GM19025 (cell line): ENCODE results near the gene PLAAT2.
"Not testable (repeated sequence)": the region's sequence is repeated elsewhere in the genome, so short reads cannot be mapped to it uniquely, and the experiment has no call there.

Experiments
- ATAC-seq: cut with Tn5 transposase; IDR thresholded peaks from one replicate; pipeline ENCODE4 v1.9.1; 2021; ENCODE audit warnings: mild to moderate bottlenecking, low read depth, moderate library complexity; ENCODE audit not compliant: unreplicated experiment

Gene PLAAT2

DNA sequence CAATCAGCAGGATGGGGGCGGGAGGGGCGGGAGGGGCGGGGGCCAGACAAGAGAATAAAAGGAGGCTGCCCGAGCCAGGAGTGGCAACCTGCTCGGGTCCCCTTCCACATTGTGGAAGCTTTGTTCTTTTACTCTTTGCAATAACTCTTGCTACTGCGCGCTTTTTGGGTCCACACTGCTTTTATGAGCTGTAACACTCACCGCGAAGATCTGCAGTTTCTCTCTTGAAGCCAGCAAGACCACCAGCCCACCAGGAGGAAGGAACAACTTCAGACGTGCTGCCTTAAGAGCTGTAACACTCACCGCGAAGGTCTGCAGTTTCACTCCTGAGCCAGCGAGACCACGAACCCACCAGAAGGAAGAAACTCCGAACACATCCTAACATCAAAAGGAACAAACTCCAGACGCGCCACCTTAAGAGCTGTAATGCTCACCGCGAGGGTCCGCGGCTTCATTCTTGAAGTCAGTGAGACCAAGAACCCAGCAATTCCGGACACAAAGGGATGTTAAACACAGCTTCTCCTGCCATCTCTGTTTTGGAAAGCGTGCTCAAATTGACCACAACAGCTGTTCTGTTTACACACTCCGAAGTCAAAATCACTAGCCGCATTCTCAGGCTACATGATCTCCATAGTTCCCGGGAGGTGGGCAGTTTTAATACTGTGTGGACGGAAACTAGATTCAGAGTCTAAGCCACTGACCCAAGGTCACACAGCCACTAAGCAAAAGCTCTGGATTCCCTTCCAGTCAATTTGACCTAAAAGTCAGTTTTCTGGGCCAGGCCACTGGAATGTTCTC is 11.9 kb downstream of the PLAAT2 start:
- no peak for ATAC-seq

DNA sequence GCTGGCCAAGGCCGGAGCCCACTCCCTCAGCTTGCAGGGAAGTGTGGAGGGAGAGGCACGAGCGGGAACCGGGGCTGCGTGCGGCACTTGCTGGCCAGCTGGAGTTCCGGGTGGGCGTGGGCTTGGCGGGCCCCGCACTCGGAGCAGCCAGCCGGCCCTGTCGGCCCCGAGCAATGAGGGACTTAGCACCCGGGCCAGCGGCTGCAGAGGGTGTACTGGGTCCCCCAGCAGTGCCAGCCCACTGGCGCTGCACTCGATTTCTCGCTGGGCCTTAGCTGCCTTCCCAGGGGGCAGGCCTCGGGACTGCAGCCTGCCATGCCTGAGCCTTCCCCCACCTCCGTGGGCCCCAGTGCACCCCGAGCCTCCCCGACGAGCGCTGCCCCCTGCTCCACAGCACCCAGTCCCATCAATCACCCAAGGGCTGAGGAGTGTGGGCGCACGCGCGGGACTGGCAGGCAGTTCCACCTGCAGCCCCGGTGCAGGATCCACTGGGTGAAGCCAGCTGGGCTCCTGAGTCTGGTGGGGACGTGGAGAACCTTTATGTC is 13.0 kb downstream of the PLAAT2 start:
- ATAC-seq = not testable (repeated sequence)

DNA sequence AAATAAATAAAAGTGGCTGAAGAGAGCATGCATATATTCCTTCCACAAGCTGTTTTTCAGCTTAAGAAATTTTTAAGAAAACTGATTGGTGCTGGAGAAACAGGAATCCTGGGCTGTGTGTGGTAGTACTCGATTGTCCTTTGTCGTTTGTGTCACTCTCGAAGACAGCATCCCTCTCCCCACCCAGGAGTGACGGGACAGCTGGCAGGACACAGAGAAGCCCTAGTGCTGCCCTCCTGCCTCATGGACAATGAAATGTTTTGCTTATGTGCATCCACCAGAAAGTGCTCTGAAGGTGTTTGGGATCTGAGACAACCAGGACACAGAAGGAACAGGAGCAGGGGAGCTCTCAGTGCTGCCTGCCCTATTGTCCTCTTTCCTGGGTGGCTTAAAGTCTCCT is 13.8 kb downstream of the PLAAT2 start:
- no peak for ATAC-seq

DNA sequence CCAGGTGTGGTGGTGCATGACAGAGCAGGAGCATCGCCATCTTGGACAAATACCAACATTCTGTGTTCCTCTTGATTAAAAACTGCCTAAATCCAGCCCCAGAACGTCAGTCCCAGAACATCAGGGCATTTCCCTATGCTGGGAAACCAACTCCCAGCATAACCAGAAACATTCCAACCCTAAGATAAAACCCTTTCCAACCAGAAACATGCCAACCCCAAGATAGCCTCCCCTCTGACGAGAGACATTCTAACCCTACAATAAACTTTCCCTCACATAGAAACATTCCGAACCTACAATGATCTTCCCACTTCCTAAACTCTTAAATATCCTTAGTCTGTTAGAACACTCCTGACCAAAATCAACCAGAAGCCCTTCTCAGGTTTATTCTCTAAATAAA is 15.0 kb downstream of the PLAAT2 start:
- no peak for ATAC-seq

DNA sequence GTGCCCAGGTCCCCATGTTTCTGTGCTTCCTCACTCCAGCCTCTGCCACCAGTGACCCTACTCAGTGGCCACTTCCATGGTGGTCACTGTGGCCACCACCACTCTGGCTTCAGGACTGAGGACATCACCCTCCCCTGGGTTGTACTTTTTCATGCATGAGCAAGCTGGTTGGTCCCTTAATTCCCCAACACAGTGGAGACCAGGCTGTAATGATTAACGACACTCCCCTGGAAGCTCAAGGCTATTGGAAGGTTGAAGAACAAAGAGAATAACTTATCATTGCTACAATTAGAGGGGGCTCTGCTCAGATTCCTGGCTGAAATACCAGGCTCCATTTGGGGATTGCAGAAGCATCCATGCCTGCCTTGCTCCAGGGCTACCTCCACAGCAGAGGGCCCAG is 16.1 kb downstream of the PLAAT2 start:
- no peak for ATAC-seq

DNA sequence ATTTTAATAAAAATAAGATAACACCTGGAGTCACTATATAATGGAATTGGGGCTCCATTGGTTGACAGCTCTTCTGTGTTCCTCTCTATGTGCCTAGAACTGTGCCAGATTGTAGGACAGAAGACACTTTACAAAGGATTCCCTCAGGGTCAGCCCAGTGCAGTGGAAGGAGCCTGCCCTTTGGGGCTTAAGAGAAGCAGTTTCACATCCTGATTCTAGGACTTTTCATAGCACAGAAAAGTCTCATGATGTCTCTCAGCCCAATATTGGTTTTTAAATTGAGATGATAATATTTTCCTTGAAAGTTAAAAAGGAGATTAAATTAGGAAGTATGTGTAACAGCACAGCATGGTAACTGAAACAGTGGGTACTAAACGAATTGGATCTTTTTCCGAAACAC is 19.5 kb downstream of the PLAAT2 start:
- no peak for ATAC-seq

DNA sequence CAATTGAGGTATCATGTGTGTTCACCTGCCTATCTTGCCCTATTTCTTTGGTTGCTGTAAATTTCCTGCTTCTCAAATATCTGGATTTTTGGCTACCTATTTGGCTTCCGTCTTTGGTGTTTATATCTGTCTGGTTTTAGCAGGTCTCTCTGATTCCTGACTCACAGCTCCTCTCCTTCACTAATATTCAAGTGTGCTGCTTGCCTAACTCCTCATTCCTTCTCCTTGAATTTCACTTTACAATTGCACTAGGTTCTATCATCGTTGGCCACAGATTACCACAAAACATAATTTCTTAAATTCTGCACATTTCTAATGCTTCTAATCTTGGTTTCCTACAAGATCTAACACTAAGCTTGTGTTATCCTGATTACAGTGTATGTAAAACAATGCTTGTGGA is 20.7 kb downstream of the PLAAT2 start:
- ATAC-seq = not testable (repeated sequence)

DNA sequence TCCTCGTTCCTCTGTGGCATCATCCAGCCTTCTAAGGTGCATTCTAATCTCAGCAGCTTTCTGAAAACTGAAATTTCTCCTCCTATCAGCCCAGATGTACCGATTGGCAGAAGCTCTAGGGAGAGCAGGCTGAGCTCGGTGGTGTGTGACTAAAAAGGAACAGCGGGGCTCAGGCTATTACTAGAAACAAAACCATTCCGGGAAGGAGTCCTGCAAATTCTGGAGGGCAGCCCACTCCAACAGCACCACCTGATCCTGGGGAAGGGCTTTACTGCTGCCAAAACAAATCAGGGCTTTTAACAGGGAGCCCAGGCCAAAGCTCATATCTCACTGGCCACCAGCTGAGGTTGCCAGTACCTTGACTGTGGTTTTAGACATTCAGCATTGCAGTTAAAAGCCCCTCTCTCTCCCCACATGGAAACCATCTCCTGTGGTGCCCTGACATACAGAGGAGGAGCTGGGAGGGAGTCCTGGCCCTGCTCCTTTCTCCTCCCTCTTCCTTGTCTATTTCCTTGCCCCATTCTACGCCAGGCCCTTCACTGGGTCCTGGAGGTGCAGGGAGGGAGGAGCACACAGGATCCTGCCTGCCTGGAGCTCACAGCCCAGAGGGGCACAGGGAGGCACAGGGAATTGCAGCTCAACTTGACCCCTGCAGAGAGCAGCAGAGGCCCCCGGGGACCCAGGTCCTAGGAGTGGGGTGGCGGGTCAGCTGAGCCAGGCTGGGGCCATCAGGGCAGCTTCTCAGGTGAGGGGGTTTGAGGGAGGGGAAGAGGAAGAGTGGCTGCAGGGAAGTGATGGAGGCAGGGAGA is 25.7 kb downstream of the PLAAT2 start:
- no peak for ATAC-seq

DNA sequence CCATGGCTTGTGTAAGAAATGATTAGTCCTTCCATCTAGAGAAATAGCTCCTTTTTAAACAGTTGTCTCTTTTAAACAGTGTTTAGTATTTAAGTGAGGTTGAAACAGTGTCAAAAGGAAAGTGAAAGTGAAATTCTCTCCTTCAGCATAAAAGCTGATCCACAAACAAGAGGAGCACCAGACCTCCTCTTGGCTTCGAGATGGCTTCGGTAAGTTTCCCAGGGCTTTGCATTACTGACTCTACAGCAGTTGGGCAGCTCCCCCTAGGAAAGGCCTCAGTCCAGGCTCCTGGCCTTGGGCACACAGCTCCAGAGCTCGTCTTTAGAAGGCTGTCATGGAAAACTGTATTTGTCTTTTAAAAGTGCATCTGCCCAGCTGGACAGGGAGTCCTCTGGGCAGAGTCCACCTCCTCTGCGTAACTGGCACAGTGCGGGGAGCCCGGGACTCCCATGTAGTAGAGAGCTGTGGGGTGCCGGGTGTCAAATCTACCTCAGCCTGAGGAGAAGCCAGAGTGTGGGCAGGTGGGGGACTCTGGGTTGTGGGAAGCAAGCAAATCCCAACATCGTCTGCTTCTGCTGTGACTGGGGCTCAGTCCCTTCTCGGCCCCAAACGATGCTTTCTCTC is 26.4 kb downstream of the PLAAT2 start, which contains the start of gene PLAAT4:
TSS of gene PLAAT4 (plus strand) at position 140 of the 624 bp plus-strand sequence. CDS start at position 201, 61 bp downstream.
- no peak for ATAC-seq

DNA sequence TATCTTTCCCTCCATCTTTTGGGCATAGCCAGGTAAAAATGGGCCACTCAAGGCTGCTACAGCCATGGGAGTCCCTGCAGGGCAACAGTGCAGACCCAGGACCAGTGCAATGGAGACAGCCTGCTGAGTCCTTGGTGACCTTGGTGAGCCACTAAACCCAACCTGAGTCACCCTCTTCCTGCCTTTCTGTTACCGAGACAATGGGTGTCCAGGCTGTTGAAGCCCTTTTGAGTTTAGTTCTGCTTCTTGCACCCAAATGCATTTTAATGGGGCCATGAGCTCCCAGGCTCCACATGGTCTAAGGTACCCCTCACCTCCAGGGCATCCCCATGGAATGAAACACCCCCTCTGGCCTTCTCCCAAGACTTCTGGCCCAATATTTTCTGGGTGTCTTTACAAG is 27.4 kb downstream of the PLAAT2 start:
- ATAC-seq = no peak

DNA sequence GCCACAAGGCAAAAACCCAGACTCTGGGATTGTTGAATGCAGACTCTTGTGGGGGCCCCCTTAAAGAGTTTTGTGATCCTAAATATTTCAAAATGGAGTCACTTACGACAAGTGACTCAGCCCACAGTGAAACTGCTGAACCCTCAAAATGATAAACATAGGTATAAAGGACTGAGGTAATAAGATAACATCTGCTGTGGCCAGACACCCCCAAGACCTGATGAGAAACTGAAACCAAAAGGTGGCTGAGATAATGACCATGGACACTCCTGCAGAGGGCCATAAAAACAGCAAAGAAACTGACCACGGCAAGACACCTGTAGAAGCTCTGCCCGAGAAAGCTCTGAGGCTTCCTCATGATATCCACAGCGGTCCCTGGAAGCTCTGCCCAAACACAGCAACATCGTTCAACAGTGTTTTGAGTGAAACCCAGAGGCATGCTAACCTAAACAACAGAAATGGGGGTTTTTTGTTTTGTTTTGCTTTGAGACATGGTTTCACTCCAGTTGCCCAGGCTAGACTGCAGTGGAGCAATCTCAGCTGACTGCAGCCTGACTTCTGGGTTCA is 28.2 kb downstream of the PLAAT2 start:
- peak; percentile 56 for ATAC-seq

DNA sequence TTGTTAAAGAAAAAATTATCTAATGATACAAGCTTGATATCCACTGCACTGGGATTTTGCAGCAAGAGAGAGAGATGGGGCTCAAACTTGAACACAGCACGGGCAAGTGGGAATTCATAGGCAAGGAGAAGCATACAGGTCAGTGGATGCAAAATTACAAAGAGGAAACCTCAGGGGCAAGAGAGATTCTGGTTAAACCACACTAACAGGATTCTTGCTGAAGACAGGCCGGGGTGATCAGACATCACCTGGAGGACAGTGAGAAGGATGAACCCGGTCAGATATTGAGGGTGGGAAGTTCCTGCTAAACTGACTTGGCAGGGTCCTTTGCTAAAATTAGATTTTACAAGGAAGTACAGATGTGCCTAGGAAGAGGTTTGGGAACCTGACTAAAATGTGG is 29.1 kb downstream of the PLAAT2 start:
- no peak for ATAC-seq

DNA sequence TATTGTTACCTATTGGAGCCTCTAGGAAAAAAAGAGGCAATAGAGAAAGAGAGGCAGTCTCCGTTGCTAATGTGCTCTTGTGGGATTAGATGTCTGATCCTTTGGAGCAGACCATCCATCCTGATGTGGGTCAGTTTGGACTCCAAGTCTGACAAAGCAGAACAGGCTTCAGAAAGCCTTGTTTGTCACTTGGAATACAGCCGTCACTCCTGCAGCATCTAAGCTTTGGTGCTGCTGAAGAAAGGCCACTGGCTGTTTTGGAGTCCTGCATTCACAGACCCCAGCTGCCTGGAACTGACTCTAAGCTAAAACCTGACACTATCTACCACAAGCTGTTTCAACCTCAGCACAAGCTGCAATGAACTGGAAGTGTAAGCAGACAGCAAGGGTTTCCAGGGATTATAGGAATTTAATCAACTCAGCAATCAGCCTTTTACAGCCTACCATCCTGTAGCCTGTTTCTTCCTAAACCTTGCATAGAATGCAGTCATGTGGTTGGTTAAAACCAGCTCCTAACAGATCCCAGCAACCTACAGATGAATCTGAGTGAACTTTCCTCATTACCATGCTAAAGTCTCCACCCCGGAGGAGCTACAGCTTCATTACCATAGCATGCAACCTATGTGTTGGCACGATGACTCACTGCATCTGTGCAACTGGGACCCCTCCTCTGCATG is 30.2 kb downstream of the PLAAT2 start:
- no peak for ATAC-seq

DNA sequence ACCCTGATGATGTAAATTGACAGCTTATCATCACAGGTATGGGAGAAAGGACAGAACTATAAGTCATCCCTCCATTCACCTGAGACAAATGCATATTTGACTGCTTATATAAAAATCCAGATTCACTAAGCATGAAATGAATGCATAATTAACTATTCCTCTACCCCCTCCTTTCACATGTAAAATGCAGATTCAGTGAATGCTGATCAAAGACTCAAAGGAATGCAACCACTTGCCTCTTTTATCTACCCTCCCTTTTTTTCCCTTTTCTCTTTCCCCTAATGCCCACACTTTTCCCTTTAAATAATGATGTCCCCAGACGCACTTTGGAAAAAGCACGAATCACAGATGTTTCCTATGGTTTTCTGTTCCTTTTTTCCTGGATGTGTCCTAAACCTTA is 31.1 kb downstream of the PLAAT2 start:
- ATAC-seq = no peak

DNA sequence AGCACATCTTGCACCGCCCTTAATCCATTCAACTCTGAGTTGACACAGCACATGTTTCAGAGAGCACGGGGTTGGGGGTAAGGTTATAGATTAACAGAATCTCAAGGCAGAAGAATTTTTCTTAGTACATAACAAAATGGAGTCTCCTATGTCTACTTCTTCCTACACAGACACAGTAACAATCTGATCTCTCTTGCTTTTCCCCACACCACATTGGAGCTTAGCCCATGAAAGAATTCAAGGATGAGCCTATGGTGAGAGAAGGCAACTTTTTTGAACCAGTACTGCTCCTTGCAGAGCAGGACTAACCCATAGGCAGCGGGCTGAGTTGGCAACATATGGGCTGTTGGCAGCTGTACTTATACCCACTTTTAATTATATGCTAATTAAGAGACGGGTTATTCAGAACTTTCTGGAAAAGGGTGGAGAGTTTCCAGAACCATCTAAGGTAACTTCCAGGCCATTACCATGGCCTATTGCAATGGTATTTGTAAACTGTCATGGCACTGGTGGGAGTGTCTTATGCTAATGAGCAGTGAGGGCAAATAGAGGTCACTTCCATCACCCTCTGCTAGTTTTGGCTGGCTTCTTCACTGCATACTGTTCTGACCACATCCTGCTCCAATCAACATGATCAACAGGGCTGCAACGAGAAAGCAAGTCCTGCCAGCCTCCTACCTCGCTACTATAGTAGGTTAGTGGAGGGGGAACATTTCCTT is 31.9 kb downstream of the PLAAT2 start:
- peak; percentile 50 for ATAC-seq

DNA sequence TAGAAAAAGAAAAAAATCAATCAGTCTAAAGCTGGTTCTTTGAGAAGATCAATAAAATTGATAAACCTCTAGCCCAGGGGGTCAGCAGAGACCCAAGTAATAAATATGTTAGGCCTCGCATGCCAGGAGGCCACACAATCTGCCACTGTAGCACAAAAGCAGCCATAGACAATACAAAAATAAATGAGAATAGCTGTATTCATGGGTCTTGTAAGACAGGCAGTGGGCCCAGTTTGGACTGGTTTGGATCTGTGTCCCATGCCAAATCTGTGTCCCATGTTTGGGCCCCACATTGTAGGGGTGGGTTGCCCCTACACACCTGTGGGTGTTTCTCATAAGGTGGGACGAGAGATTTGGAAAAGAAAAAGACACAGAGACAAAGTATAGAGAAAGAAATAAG is 33.2 kb downstream of the PLAAT2 start:
- ATAC-seq = no peak

DNA sequence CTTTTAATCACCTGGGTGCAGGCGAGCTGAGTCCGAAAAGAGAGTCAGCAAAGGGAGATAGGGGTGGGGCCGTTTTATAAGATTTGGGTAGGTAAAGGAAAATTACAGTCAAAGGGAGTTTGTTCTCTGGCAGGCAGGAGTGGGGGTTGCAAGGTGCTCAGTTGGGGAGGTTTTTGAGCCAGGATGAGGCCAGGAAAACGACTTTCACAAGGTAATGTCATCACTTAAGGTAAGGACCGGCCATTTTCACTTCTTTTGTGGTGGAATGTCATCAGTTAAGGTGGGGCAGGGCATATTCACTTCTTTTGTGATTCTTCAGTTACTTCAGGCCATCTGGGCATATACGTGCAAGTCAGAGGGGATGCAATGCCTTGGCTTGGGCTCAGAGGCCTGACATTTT is 33.8 kb downstream of the PLAAT2 start:
- ATAC-seq = not testable (repeated sequence)

DNA sequence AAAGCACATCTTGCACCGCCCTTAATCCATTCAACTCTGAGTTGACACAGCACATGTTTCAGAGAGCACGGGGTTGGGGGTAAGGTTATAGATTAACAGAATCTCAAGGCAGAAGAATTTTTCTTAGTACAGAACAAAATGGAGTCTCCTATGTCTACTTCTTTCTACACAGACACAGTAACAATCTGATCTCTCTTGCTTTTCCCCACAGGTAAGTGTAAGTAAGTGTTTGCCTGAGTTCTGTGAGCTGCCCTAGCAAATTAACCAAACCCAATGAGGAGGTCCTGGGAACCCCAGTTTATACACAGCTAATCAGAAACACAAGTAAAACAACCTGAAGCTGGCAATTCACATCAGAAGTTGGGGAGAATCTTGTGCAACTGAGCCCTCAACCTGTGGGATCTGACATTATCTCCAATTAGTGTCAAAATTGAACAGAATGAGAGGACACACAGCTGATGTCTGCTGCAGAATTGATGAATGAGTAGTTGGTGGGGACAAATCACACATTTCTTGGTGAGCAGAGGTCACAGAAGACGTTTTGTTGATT is 34.4 kb downstream of the PLAAT2 start:
- ATAC-seq = not testable (repeated sequence)

DNA sequence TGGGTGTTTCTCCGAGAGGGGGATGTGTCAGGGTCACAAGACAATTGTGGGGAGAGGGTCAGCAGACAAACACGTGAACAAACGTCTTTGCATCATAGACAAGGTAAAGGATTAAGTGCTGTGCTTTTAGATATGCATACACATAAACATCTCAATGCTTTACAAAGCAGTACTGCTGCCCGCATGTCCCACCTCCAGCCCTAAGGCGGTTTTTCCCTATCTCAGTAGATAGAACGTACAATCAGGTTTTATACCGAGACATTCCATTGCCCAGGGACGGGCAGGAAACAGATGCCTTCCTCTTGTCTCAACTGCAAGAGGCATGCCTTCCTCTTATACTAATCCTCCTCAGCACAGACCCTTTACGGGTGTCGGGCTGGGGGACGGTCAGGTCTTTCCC is 35.0 kb downstream of the PLAAT2 start:
- ATAC-seq = not testable (repeated sequence)
